Activated naive CD8-positive, alpha-beta T cell (primary cell): Measurements from ENCODE around the gene ESPL1.
A peak's percentile ranks its signal among the peaks of the same experiment; 100 is the strongest.

Experiments
- H3K27ac Mint-ChIP-seq: one replicate; pipeline ENCODE4 v1.8.0; 2021; ENCODE audit warnings: mixed read lengths
- H3K27me3 Mint-ChIP-seq: one replicate; pipeline ENCODE4 v1.8.0; 2021; ENCODE audit warnings: mixed read lengths
- H3K36me3 Mint-ChIP-seq: one replicate; pipeline ENCODE4 v1.8.0; 2021; ENCODE audit warnings: mixed read lengths
- H3K4me1 Mint-ChIP-seq: one replicate; pipeline ENCODE4 v1.8.0; 2021; ENCODE audit warnings: low read depth, mixed read lengths
- H3K4me3 Mint-ChIP-seq: one replicate; pipeline ENCODE4 v1.8.0; 2021; ENCODE audit warnings: mild to moderate bottlenecking, mixed read lengths
- H3K9me3 Mint-ChIP-seq: one replicate; pipeline ENCODE4 v1.8.0; 2021; ENCODE audit warnings: low read depth, mixed read lengths

ESPL1 gene

DNA sequence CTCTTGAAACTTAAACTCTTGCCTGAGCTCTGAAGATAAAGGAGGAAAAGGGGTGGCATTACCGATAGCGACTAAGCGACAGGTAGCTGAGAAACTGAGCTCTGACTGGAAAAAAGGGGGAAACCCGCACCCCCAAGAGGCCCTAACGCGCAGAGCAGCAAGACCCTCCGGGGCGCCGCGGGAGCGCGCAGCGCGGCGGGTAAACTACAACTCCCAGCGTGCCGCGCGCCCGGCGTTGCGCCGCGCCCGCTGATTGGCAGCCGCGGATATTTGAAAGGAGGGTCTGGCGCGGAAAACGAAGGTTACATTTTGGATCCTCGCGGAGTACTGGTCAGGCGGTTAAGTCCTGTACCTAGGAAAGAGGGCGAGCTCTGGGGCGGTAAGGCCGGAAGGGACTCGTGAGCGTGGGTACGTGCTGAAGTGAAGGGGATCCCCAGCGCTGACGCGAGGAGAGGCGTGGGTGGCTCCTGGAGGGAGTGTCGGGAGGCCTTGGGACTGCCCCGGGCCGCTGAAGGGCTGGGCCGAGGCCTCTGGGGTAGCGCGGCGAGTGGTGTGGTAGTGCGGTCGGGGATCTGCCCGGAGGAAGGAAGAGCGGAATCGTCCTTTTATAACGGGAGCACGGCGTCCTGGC, at the start of gene ESPL1:
TSS of gene ESPL1 (plus strand) at position 301 of the 631 bp plus-strand sequence. CDS start 468 bp downstream, outside the sequence.
- H3K27ac Mint-ChIP-seq = peak within 1 kb of the TSS; percentile 98
- H3K4me3 Mint-ChIP-seq = peak within 1 kb of the TSS; percentile 99
- H3K27me3 Mint-ChIP-seq = no peaks in the 10 kb centered on the region
- H3K4me1 Mint-ChIP-seq = peaks cover 25% of the 10 kb centered on the region
- no peaks in the 10 kb centered on the region for H3K9me3 Mint-ChIP-seq
- peaks cover 2% of the 10 kb centered on the region for H3K36me3 Mint-ChIP-seq

DNA sequence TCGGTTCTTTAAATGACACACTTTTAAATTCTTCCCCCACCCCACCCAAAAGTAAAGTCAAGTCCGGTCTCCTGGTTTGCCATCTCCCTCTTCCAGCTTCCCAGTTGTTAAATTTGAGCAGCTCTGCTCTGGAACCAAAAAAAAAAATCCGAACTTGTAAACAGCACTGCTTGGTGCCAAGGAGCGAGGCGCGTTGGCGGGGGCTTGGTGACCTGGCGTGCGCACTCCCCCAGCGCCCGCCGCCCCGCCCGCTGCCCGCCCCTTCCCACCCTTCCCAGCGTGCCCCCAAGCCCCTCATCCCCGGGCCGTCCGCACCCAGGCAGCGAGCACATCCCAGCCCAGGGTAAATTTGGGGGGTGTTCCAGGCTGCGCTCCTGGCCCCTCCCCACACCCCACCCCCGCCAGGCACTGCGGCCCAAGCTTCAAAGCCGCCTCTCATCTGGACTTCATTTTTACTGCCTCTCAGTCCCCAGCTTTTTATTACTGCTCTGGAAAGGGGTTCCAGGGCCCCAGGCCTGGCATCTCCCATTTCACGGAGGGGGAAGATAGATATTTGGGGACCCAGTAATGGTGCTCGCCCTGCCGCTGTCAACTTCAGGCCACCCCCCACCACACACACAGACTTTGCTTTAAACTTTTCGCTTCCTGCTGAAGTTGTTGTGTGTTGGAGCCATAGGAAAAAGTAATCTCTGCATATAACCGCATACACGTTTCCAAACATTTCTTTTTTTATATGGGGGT, 49.4 kb upstream of the ESPL1 start:
- H3K4me1 Mint-ChIP-seq = peaks cover 72% of the 10 kb centered on the region
- no peaks in the 10 kb centered on the region for H3K9me3 Mint-ChIP-seq
- H3K36me3 Mint-ChIP-seq = no peaks in the 10 kb centered on the region
- H3K4me3 Mint-ChIP-seq = peak overlapping the region; percentile 96
- H3K27me3 Mint-ChIP-seq = no peaks in the 10 kb centered on the region
- H3K27ac Mint-ChIP-seq = peak overlapping the region; percentile 99

DNA sequence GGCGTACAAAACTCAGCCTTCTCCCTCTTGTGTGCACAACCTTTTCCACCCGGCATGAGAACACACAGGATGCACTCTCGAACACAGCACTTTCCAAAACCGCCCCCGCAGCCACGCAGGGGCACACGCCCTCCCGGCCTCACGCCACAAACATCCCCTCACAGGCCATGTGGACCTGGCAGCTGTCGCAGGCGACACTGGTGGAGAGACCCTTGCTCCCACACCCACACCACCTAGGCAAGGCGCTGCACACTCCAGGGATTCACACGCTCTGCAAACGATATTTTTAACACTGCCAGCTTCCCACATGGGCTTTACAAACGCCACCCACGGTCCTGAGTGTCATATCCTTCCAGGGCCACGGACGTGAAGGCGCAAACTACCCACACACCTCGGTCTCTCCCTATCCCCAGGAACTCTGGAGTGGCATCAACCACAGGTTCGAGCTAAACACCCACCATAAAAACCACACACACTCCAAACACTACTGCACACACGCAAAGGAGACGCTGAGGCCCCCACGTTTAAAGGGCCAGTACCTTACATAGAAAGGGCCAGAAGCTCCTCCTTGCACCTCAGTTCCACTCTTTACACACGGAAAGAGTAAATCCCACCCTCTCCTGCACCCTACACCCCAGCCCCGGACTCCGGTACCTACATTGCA, 48.7 kb upstream of the ESPL1 start:
- Mint-ChIP-seq H3K36me3 (no peaks in the 10 kb centered on the region), H3K4me3 (peak overlapping the region; percentile 96), H3K27me3 (no peaks in the 10 kb centered on the region), H3K9me3 (no peaks in the 10 kb centered on the region), H3K27ac (peak overlapping the region; percentile 99), H3K4me1 (peaks cover 73% of the 10 kb centered on the region)

DNA sequence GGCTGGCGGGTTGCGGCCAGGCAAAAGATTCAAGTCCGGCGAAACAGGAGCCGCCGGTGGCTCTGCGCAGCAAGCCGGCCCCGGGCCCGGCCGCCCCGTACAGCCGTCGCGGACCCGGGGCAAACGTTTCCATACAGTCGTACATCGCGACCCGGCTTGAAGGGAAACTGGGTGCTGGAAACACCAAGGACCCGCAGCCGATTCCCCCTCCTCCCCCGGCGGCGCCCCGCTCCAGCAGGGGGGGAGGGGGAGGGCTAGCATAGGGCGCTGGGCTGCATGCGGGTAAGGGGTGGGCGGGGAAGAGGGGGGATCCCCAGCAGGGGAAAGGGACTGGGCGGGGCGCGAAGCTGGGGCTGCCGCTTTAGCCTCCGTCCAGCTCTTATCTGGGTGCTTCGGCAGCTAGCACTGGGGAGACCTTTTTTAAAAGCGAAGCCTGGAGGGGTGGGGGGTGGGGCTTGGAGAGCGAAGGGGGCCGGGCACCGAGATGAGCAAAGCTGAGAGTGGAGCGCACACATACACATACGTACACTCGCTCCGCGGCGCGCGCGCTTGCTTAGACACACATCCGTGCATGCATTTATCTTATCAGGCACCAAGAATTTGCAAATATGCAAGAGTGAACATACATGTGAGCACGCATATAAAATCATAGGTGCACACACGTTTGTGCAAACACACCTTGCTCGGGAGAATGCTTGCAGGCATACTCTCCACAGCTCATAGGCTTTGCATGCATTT, 48.0 kb upstream of the ESPL1 start:
- Mint-ChIP-seq H3K27me3 (no peaks in the 10 kb centered on the region), H3K4me1 (peaks cover 78% of the 10 kb centered on the region), H3K9me3 (no peaks in the 10 kb centered on the region), H3K36me3 (no peaks in the 10 kb centered on the region), H3K4me3 (peak overlapping the region; percentile 96), H3K27ac (peak overlapping the region; percentile 99)

DNA sequence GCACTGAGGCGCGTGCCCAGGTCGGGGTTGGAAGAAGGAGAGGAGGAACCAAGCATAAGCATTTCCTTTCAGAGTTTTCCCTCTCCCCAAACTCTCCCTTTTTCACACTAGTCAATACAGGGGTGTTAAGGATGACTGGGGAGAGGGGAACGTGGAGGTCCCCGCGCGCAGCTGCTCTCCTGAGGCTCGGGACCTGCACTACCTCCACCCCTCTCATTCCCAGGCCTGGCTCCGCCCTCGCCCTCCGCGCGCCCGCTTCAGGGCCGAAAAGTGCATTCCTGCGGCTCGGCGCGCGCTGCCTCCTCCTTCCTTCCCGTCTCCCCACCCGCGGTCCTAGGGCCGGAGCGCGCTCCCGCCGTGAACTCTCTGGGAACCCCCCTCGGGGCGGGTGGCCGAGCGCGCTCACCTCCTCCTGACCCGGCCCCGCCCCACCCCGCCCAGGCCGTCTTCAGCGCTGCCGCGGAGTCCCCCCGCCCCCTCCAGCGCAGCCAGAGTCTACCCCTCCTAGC, 47.4 kb upstream of the ESPL1 start:
- Mint-ChIP-seq H3K27me3 (no peaks in the 10 kb centered on the region), H3K4me1 (peaks cover 79% of the 10 kb centered on the region), H3K27ac (peak overlapping the region; percentile 99), H3K4me3 (peak overlapping the region; percentile 96), H3K9me3 (no peaks in the 10 kb centered on the region), H3K36me3 (no peaks in the 10 kb centered on the region)

DNA sequence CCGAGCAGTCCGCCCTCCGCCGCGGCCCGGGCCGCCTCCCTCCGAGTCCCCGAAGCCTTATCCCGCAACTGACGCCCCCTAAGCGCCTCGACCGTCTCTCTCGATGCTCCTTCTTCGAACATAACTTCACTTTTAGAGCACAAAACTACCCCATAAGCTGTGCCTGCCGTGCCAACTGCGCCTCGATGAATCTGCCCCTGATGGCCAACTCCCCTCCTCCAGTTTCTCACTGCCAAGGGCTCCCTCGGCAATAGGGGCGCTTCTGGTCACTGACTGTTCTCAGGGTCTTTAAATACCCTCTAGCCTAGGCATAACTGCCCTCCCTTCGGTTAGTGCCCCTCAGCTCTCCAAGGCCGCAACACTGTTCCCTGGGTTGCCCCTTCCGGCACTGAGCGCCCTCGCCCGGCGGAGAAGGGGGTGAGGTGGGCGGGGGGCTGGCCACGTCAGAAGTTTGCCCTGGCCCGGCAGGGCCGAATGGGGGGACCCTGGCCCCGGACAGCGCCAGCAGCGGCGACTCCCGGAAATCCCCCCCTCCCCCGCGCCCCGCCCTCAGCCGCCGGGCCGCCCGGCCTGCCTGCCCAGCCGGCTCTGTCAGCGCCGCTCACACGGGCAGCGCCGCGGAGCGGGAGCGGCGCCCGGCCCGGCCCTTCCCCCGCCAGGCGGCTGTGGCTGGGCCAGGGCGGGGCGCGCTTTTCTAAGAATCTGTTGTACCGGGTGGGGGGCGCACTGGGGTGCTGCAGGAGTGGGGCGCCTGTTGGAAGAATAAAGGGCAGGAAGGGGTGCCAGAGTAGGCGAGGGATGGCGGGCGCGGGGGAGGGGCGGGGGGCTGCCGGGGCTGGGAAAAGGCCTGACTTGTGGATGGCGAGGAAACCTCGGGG, 46.7 kb upstream of the ESPL1 start:
- H3K36me3 Mint-ChIP-seq = no peaks in the 10 kb centered on the region
- no peaks in the 10 kb centered on the region for H3K9me3 Mint-ChIP-seq
- H3K4me3 Mint-ChIP-seq = peak overlapping the region; percentile 96
- peak overlapping the region; percentile 87 for H3K27ac Mint-ChIP-seq
- H3K4me1 Mint-ChIP-seq = peaks cover 76% of the 10 kb centered on the region
- H3K27me3 Mint-ChIP-seq = no peaks in the 10 kb centered on the region

DNA sequence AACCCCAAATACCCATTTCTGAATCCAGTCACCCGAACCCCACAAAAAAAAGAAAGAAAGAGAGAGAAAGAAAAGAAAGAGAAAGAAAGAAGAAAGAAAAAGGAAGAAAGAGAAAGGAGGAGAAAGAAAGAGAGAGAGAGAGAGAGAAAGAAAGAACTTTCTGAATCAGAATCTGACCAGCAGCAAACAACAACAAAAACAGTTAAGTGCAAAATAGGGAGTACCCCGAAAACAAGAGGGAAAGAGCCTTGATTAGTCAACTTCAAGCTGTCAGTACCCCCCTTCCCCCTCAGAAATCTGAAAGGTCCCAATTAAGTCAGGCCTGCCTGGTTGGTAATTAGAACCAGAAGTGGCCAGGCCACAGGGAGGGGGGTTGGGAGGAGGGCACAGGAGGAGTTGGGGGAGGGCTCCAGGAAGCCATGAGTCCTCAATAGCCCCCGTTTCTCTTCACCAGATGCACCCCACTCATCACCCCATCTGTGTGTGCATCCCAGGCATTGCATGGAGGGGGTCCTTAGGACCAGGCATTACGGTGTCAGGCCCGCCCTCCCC, 45.9 kb upstream of the ESPL1 start:
- Mint-ChIP-seq H3K27ac (peak overlapping the region; percentile 82), H3K4me3 (peak overlapping the region; percentile 85), H3K27me3 (no peaks in the 10 kb centered on the region), H3K9me3 (no peaks in the 10 kb centered on the region), H3K4me1 (peaks cover 73% of the 10 kb centered on the region), H3K36me3 (no peaks in the 10 kb centered on the region)

DNA sequence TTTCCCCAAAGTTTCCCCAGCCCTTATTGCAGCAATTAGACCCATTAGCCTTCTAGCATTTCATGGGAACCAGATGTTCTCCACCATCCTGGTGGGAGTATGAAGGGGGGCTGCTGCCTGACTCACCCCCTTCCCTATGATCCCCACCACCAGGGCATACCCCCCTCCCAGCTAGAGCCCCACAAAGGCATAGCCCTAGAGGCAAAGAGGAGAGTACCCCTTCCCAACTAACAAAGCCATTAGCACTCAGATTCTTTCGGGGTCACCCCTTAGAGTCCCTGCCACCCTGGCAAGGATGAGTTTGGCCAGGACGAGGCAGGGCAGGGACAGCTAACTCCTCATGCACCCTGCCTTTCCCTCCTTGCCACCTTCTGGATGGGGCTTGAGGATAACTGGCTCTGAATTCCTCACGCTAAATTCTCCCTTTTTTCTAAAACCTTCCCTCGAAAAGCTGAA, 45.3 kb upstream of the ESPL1 start:
- Mint-ChIP-seq H3K27me3 (no peaks in the 10 kb centered on the region), H3K36me3 (no peaks in the 10 kb centered on the region), H3K27ac (peak overlapping the region; percentile 50), H3K9me3 (no peaks in the 10 kb centered on the region), H3K4me1 (peaks cover 69% of the 10 kb centered on the region), H3K4me3 (peak overlapping the region; percentile 85)

DNA sequence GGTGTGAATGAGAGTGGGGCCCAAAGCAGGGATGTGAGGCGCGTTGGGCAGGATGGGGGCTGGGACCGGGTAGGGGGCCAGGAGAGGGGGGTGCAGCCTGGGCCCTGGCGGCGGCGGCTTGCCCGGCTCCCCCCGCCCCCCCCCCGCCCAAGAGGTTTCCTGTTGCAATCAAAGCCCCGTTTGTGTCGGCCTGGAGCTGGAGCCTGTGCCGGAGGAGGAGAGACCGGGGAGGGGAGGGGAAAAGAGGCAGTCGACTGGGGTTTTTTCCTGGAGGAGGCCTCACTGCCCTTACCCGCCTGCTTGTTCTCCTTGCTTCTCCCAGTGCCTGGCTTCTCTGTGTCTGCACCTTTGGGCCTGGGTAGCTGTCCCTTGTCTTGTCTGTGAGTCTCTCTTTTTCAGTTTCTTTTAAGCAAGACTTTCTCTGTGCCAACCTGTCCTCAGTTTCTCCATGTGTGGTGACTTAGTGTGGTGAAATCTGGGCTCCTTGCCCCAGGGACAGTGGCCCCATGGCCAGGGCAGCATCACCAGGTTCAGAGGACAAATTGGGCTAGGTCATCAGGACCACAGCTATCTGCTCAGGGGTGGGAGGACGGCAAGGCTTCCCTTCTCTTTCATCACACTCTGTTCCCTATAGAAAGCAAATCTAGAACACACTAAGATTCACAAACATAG, 44.6 kb upstream of the ESPL1 start:
- Mint-ChIP-seq H3K4me3 (peak overlapping the region; percentile 85), H3K27me3 (no peaks in the 10 kb centered on the region), H3K9me3 (no peaks in the 10 kb centered on the region), H3K4me1 (peaks cover 68% of the 10 kb centered on the region), H3K27ac (peak overlapping the region; percentile 87), H3K36me3 (no peaks in the 10 kb centered on the region)

DNA sequence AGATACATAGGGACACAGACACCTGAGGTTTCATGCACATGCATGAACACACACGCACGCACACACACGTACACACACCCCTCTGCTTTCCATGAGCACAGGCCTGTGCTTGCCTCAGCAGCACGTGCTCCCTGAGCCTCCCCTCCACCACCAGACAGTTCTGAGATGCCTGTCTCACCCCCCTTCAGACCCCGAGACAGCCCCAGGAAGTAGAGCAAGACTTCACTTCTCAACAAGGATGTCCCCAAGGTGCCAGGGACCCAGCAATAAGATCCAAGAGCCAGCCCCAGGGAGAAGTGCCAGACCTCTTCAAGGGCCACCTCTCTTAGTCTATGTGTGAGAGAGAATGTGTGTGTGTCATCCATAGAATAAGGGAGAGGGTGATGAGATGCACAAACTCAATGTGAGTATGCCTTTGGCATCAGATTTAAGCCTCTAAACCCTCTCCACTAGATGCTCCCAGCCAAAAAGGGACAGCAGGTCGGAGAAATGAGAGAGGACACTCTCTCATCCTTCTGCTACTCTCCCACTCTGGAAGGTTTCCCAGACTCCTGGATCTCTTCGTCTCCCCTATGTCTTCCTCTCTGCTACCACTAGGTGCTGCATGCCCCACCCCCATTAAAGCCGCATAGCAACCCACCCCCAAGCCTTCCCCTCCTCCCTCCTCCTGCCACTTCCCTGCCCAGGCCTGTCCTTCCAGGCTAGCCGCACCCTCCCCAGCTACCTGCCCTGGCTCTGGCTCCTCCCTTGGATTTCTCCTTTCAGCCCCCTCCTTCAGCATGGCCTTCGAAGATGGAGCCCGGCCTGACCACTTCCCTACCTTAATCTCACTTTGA, 43.8 kb upstream of the ESPL1 start:
- Mint-ChIP-seq H3K27ac (peak overlapping the region; percentile 87), H3K36me3 (no peaks in the 10 kb centered on the region), H3K27me3 (no peaks in the 10 kb centered on the region), H3K4me3 (peak overlapping the region; percentile 64), H3K4me1 (peaks cover 66% of the 10 kb centered on the region), H3K9me3 (no peaks in the 10 kb centered on the region)

DNA sequence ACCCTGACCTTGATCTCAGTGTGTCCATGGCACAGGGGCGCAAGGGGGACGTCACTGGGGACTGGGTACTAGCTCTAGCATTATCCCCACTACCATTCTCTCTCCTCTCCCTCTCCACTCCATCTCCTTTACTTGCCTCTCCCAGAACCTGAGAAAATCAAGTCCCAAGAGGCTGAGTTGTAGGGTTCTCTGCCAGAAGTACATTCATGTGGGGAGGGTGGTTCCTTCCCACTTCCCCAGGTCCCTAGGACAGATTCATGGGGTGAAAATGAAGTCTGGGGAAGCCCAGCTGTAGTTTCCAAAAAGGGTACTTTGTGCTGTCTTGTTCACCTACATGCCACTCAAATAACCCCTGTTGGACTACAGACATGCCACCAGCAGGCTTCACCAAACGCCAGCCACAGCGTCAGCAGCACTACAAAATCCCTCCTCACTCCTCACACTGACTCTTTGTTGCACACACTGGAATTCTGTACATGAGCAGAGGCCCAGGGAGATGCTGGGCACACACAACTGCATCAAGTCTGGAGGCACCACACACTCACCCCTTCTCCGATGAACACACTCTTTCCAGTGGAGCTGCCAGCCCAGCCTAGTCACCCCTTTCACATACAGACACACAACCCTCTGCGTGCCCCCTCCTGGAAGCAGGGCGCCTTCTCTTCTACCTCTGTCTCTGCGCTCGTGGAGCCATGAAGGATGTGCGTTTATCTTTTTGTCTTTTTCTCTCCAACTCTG, 43.0 kb upstream of the ESPL1 start:
- Mint-ChIP-seq H3K27ac (peak overlapping the region; percentile 86), H3K27me3 (no peaks in the 10 kb centered on the region), H3K4me3 (peak overlapping the region; percentile 64), H3K9me3 (no peaks in the 10 kb centered on the region), H3K4me1 (peaks cover 69% of the 10 kb centered on the region), H3K36me3 (no peaks in the 10 kb centered on the region)
